ENCODE data around the gene BCL11A.

GRCh38 chr2:60536746-60537145, 16.7 kb downstream of the BCL11A start:
- TF ChIP-seq EZH2 (IDR thresholded peaks at IDR 0.05) (no peak), POLR2AphosphoS5 (IDR thresholded peaks at IDR 0.05; ENCODE audit: borderline replicate concordance, low read depth, low read length) (no peak), FOXP2 (optimal IDR thresholded peaks at IDR 0.05; ENCODE audit: control extremely low read depth, extremely low read length, insufficient read depth) (no peak)

Measured in SK-N-MC (cell line).